Measurements from ENCODE around the gene SUSD4.

The SUSD4 gene

DNA sequence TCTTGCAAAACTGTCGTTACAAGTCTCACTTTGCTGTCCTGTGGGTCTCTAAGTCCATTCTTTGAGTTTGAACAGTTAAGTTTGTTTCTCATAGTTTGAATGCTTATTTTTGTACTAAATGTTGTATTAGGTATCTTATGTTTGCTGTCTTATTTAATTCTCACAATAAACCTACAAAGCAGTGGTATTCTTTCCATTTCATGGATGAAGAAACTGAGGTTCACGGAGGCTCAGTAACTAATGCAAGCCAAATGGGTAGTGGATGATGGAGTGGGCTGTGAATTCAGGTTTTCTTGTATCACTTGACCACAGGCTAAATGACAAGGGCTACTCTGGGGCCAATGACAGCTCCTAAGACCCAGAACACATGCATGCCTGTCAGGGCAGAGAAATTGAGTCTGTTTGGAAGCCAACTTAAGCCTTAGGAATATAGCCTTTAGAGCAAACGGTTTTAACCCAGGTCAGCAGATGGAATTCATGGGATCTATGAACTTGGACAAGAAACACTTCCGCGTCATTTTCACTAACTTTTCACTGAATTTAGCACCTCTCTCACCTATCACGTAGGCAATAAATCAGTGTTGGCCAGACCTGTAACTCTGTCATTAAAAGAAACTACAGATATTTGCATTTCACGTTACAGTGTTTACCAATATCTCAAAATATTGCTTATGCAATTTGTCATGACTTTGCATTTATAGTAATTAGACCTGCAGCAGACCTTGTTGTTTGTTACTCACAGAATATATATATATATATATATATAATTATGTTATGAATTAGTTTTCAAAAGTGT, 153.8 kb downstream of the SUSD4 start:
- DNase-seq (ENCODE audit: low spot score) = no peak

DNA sequence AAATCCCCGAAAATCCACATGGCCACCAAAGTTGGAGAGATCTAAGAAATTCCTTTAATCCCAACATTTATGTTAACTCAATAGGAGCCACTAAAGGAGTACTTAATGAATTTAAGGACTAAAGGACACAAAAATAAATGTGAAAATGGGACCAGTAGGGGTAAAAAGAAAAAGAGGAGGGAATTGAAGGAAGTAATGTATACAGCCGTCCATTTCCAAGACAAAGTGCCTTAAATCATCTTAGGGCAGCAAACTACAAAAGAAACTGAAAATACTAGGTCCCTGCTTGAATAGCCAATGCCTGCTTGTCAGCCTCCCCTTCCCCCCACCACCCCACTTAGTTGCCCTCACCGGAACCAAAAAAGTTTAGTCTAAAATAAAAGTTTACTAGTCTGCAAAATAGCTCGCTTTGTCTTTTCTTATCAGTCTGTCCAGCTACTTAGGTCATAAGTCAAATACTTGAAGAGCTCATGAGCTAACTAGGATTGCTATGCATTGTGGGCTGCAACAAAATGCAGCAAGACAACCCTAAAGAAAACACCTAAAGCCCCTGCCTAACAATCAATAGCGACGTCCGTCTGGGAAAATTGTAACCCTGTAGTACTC, 154.6 kb downstream of the SUSD4 start:
- DNase-seq (ENCODE audit: low spot score) = no peak

DNA sequence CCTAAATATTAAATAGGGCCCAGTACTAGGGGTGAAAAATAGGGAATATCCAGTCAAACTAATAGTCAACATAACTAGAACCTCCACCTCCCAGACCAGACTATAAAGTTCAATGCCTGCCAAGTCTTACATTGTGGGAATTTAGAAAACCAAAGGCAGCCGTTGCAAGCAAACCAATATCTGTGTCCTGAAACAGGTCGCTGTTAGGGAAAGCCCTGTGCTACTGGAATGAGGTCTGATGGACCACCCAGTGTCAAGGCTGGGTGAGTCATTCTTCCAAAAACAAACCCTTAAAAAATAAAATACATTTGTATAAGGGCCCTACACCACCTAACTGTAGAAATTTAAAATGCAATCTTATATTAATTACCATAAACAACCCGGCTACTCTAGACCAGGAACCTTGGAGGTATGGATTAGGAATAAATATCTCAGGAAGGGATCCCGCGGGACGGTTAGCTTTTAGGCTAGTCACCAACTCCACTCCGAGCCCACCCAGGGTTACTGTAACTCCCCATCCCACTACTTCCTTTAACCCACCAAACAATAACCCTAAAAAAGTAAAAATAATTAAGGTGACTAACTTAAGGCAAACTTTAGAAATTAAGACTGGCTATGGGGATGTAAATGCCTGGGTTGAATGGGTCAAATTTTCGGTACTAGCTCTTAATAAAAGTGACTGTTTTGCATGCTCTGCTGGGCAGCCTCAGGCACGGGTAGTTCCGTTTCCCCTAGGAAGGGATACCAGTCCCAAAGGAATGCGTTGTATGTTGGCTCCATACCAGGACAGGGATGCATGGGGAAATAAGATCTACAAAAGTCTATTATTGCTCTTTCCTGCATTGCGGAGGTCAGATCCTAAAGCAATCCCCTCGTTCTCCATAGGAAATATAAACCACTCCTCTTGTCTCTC, 155.6 kb downstream of the SUSD4 start:
- DNase-seq (ENCODE audit: low spot score) = peak; percentile 60

DNA sequence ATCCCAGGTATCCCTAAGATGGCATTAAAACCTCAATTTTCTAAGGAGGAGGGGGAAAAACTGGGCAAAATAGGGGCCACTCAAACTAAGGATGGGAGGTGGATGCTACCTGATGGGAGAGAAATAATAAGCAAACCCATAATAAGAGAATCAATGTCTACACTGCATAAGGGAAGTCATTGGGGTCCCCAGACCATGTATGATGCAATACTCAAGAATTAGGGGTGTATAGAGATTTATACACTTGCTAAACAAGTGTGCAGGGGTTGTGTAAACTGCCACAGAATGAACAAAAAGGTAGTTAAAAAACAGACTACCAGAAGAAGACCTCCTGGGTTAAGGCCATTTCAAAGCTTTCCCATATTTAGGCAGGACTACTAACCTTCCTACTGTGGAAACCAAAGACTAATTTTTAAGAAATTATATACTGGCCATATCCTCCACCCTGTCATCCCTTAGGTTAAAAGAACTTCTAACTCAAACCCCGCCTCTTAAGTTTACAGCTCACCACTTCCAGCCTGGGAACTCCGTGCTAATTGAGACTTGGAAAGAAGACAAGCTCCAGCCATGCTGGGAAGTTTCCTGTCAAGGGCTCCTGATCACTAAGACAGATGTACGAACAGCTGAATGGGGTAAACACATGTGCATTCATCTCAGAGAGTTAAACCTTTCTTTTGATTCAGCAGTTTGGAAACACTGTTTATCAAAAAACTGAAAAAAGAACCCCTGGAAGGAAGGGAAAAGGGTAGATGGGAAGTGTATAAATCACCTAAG, 156.5 kb downstream of the SUSD4 start:
- DNase-seq (ENCODE audit: low spot score) = no peak

DNA sequence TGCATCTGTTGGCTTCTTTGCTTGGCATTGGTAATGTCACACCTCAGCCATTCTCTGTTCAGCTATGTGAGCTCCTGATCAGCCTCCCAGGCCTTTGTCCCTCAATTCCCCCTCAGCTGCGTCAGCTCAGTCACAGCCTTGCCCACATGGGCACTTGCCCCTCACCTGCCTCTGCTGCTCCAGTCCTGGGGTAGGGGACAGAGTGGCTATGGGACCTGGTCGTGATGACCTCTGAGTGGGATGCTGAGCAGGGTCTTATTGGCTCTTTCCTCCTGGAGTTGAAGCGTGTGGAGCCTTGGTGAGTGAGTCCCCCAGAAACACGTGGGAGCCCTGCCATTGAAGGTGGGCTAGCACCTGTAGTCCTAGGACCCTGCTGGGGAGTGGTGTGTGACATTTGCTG, 159.6 kb downstream of the SUSD4 start:
- no peak for DNase-seq (ENCODE audit: low spot score)

DNA sequence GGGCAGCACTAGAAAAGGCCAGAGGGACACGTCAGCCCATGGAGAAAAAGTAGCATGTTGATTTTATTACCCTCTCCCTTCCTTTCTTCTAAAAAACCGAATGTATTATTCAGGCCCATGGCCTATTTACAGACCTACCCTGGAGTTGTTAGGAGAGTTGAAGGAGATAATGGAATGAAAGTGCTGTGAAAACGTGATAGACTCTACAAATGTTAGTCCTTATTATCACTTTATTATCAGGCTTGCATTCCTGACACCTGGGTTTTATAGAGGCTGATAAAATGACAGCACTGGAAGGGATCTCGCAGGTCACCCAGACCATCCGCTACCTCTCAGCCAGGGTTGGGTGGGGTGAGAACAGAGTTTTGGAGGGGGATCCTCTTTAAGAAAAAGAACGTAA, 160.3 kb downstream of the SUSD4 start:
- no peak for DNase-seq (ENCODE audit: low spot score)

DNA sequence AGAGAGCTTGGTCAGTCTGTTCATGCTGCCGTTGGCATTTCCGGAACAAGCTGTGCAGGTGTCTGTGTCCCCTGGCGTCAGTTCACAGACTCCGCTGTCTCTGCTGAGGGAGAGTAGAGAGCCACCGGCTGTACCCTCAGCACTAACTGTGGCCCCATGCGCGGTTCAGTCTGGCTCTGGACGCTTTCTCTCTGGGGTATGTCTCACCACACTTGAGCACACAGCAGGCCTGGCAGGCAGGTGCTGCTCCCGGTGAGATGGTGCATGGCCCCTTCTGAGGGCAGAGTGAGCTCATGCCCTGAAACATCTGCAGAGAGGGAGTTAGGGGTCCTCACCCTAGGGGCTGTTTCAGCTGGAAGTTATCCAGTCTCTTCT, 161.0 kb downstream of the SUSD4 start:
- no peak for DNase-seq (ENCODE audit: low spot score)

DNA sequence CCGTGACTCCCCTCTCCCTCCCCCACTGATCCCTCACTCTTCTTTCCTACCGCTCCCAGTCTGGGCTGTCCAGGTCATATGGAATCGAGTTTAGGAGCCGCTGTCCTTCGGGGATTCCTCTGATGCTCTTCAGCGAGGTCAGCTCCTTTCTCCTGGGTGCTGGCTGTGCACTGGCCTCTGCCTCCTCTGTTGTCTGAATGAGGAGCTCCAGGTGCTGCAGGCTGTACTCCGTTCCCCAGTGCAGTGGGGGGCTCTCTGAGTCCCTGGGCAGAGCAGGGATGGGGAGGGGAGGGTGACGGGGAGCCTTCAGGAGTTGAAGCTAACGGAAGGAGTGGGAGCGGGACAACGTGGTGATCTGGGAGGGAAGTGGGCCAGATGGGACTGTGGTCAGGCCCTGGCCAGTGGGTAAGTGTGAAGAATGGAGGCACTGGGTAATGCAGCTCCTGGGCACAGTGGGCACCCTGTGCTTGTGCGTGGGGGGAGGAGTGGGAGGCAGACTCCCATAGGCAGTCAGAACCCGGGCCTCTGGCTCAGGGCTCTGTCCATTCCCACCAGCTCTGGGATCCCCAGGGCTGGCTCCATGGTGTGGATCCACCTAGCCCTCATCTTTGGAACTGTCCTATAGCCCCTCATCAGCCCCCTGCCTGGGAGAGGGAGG, 161.5 kb downstream of the SUSD4 start:
- no peak for DNase-seq (ENCODE audit: low spot score)

DNA sequence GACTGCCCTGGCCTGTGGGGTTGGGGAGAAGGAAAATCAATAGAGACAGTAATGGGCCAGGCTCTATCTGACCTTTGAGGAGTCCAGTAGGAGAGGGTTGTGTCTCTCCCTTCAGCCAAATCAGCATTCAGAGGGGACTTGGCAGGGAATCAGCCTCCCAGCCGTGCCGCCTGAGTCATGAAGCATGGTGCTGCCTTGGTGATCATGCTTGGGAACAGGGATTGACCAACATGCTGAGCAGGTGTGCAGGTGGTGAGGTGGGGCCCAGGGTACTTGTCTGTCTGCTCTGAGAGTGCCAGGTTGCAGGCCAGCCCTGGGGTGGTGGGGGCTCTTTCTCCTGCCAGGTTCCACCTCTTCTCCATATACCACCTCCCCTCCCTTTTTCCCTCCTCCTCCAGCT, 162.0 kb downstream of the SUSD4 start:
- peak; percentile 42 for DNase-seq (ENCODE audit: low spot score)

DNA sequence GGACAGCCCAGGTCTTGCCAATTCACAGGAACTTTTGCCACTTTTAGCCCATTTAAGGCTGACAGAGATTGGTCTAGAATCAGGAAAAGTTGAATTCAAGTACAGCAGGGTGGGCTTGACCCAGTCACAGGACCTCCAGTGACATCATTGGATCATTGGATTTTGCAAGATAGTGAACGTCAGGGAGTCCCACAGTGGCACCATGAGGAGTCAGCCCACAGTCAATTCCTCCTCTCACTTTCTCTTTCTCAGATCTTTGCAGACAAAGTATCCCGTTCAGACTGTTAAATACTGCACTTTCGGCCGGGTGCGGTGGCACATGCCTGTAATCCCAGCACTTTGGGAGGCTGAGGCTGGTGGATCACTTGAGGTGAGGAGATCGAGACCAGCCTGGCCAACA, 163.1 kb downstream of the SUSD4 start:
- no peak for DNase-seq (ENCODE audit: low spot score)

DNA sequence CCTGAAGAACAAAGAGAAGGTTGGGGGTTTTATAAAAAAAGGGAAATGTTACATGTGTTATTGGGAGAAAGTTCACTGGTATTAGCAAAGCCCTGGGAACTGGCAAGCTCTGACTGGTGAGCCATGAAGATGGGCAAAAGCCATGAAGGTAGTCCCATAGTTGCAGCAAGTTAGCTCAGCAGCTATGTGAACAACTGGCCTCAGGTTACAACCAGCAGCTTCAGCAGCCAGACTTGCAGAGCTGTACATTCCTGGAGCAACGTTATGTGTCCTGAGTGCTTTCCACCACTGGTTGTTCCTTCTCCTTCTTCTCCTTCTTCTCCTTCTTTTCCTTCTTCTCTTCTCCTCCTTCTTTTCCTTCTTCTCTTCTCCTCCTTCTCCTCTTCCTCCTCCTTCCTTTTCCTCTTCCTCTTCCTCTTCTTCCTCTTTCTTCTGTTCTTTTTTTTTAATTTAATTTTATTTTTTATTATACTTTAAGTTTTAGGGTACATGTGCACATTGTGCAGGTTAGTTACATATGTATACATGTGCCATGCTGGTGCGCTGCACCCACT, 164.8 kb downstream of the SUSD4 start:
- DNase-seq (ENCODE audit: low spot score) = no peak

DNA sequence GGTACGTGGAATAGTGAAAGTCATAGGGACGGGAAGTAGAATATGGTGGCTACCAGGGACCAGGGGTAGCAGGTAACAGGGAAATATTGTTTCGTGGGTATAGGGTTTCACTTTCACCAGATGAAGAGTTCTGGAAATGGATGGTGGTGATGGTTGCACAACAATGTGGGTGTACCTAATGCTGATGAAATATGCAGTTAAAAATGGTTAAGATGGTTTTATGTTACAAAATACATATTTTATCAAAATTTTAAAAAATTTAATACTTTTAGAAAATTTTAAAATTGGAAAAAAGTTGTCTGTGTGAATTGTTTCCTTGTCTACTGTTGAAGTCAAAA, 165.4 kb downstream of the SUSD4 start:
- DNase-seq (ENCODE audit: low spot score) = no peak

DNA sequence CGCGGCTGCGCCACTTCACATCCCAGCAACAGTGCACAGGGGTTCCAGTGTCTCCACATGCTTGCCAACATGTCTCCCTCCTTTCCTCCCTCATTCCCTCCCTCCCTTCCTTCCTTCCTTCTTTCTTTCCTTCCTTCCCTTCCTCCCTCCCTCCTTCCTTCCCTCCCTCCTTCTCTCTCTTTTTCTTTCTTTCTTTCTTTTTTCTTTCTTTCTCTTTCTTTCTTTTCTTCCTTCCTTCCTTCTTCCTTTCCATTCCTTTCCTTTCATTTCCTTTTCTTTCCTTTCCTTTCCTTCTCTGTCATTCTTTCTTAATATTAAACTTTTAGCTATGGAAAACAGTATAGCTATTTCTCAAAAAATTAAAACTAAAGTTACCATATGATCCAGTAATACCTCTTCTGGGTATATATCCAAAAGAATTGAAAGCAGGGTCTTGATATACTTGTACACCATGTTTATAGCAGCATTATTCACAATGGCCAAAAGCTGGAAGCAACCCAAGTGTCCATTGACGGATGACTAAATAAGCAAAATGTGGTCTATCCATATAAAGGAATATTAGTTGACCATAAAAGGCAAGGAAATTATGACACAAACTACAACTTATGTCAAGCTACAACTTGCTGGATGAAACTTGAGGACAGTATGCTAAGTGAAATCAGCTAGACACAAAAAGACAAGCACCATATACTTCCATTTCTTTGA, 165.9 kb downstream of the SUSD4 start:
- DNase-seq (ENCODE audit: low spot score) = no peak

DNA sequence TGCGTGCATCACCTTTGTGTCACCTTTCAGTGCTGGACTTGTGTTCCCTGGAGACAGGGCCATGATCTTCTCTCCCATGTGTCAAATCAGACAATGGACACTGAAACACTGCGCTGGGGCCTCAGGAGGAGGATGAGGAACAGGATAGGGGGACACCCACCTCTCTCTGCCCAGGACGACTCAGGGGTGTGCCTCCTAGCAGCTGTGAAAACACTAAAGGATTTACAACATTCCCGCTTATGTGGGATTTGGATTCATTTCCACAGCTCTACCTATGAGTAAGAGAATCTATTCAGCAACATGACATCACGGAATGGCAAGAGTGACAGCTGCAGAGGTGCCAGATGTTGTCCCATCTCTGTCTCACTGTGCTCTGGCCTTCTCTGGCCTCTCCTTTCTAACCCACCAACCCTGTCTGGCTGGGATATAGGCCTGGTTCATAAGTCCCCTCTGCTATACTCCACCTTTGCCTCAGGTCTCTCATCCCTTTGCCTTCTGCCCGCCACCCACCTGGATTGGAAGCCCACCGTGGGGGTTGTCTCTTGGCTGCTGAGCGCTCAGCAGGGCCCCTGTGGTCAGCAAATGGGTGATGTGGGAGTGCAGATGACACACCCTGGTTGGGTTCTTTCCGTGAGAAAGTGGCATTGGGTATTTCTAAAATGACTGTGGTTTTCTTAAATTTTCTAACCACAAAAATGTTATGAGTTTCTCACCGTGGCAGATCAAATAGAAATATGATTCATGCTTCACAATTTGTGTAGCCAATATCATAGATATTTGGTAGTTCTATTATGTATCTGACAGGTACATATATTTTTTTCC, 173.9 kb downstream of the SUSD4 start:
- peak; percentile 37 for DNase-seq (ENCODE audit: low spot score)

DNA sequence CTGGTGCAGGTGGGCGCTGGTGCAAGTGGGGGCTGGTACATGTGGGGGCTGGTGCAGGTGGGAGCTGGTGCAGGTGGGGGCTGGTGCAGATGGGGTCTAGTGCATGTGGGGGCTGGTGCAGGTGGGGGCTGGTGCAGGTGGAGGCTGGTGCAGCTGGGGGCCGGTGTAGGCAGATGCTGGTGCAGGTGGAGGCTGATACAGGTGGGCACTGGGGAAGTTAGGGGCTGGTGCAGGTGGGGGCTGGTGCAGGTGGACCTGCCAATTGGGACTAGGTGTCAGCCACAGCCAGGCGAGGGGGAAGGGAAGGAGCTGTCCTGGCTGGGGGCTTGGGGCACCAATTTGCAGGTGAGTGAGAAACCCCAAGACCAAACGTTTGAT, 174.5 kb downstream of the SUSD4 start:
- no peak for DNase-seq (ENCODE audit: low spot score)

DNA sequence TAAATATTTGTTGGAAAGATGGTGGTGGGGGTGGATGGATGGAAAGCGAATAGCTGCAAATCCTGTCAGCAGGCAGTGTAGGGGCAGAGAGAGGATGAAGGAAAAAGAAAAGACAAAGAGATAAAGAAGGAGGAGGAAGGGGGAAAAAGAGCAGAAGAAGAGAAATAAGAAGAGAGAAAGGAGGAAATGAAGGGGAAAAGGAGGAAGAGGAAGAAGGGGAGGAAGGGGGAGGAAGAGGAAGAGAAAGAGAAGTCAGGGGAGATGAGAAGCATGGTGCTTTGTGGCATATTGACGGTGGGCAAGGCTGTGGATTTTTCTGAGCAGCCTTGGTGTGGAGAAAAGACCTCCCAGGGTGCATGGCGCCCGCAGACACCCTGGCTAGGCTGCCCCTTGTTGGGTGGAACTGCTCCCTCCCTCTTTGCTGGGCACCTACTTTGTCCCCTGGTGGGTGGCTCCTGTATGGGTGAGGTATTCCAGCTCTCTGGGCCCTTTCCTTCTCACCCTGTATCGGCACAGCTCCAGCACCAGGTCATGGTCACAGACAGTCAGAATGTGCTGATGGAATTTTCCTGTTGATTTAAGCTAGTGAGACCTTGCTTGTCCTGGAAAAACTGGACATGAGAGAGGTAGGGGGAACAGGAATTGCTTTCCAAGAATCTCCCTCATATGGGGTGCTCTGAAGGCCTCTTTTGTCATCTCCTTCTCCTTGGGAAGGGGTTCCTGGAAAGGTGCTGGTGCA, 175.2 kb downstream of the SUSD4 start:
- no peak for DNase-seq (ENCODE audit: low spot score)

DNA sequence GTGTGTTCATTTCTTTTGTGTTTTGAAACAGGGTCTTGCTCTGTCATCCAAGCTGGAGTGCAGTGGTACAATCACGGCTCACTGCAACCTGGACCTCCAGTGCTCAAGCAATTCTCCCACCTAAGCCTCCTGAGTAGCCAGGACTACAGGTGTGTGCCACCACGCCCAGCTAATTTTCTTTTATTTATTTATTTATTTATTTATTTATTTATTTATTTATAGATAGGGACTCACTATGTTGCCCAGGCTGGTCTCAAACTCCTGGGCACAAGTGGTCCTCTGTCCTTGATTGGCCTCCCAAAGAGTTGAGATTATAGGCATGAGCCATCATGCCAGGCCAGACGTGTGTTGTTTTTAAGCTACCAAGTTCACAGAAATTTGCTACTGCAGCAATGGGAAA, 177.2 kb downstream of the SUSD4 start:
- no peak for DNase-seq (ENCODE audit: low spot score)

DNA sequence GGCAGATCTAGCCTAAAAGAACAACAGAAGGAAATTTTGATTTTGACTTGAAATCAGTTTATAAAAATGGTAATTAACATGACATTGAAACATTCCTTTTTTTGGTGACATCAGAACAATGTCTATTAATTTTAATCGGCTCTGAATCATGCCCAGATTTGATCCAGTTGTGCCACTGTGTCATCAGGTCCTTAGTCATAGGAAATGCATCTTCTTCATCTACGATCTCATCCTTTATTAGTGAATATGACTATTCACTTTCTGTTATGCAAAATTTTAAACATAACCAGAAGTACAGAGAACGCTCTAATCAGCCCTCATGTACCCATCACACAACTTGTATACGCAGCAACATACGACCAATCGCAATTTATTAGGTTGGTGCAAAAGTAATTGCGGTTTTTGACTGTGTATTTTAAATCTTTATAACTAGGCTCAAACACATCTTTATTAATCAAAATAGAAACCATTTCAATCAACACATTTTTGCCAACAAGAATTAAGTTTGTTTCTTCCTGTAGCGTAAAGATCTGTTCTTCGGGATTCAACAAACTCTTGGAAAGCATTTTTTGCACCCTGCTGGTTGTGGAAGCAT, 180.6 kb downstream of the SUSD4 start:
- DNase-seq (ENCODE audit: low spot score) = peak; percentile 8
